DMS 273 treated with DMSO at 0.1 percent for 48 hours (cell line): ENCODE data around the gene SART3.
"Not testable (repeated sequence)": the region's sequence is repeated elsewhere in the genome, so short reads cannot be mapped to it uniquely, and the experiment has no call there.

ENCODE experiments used
- DNase-seq: peaks from one replicate; lab custom pipeline; 2025; lab: John Stamatoyannopoulos, UW

Gene SART3

GRCh38 chr12:108485371-108485770 is 75.6 kb downstream of the SART3 start:
- DNase-seq, result not testable (repeated sequence)

GRCh38 chr12:108484845-108485244 is 76.1 kb downstream of the SART3 start:
- DNase-seq, result no peak

GRCh38 chr12:108484431-108484830 is 76.5 kb downstream of the SART3 start:
- no peak for DNase-seq

- DNase-seq, result no peak
Observed at GRCh38 chr12:108483213-108484059, 77.5 kb downstream of the SART3 start.

- no peak for DNase-seq
Observed at GRCh38 chr12:108482717-108483212, 78.2 kb downstream of the SART3 start.

GRCh38 chr12:108479364-108480070 is 81.5 kb downstream of the SART3 start:
- DNase-seq, result no peak

GRCh38 chr12:108478611-108479206 is 82.3 kb downstream of the SART3 start:
- no peak for DNase-seq

- DNase-seq, result no peak
Observed at GRCh38 chr12:108477881-108478259, 83.1 kb downstream of the SART3 start.

GRCh38 chr12:108477055-108477880 is 83.7 kb downstream of the SART3 start:
- DNase-seq, result no peak

GRCh38 chr12:108475396-108475795 is 85.6 kb downstream of the SART3 start:
- DNase-seq, result no peak

GRCh38 chr12:108473400-108474055 is 87.4 kb downstream of the SART3 start:
- DNase-seq, result no peak
